WTC11 (cell line): ENCODE data around the gene ARHGEF10L.

Experiments used
- ATF6 ChIP-seq: sonication (generic); formaldehyde crosslinking; IDR thresholded peaks from 2 replicates; pipeline ENCODE4 v1.8.1; 2023; ENCODE audit warnings: mild to moderate bottlenecking, missing genetic modification reagents
- CTCF ChIP-seq: fragments of 200-600 bp; IDR thresholded peaks from 2 replicates; pipeline ENCODE4 v1.8.0; 2022; ENCODE audit warnings: antibody characterized with exemption
- PREB ChIP-seq: sonication (generic); formaldehyde crosslinking; IDR thresholded peaks from 2 replicates; pipeline ENCODE4 v1.8.1; 2022; ENCODE audit warnings: mild to moderate bottlenecking, missing genetic modification reagents, moderate library complexity, borderline replicate concordance
- TCF7 ChIP-seq: sonication (generic); formaldehyde crosslinking; IDR thresholded peaks from 2 replicates; pipeline ENCODE4 v1.8.0; 2022; ENCODE audit warnings: mild to moderate bottlenecking, low read depth, missing genetic modification reagents, moderate library complexity
- TF ChIP-seq, protein P1 (sequence below): sonication (generic); formaldehyde crosslinking; IDR thresholded peaks from 2 replicates; pipeline ENCODE4 v1.8.1; 2022; ENCODE audit warnings: mild to moderate bottlenecking, moderate library complexity, missing genetic modification reagents

- TF ChIP-seq CTCF (no peak), PREB (CRISPR knock-in tag) (no peak), ATF6 (CRISPR knock-in tag) (no peak), TCF7 (no peak)
- TF ChIP-seq, protein P1, sequence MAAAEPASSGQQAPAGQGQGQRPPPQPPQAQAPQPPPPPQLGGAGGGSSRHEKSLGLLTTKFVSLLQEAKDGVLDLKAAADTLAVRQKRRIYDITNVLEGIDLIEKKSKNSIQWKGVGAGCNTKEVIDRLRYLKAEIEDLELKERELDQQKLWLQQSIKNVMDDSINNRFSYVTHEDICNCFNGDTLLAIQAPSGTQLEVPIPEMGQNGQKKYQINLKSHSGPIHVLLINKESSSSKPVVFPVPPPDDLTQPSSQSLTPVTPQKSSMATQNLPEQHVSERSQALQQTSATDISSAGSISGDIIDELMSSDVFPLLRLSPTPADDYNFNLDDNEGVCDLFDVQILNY (CRISPR knock-in tag) = no peak
Observed at GRCh38 chr1:17595602-17595925, 56.1 kb downstream of the ARHGEF10L start.
